ENCODE data around the gene SIRPA. TPM values are rescaled to one million over a fixed set of nuclear protein-coding genes. Genes with fewer than 3 reads are reported as not detected.

SIRPA gene
- total and polyA plus RNA-seq, 10 of the 15 experiments (the other 5 are each of a cell fraction or from before 2014, with no cell fraction given): 1.7 to 13.2 (median 5.0) TPM

GRCh38 chr20:1940581-1940980 is 45.4 kb downstream of the SIRPA start:
- Histone ChIP-seq H2AFZ (ENCODE audit: control insufficient read depth, low read depth, low read length) (no peak overlapping the region), H3K4me3 (no peak overlapping the region), H3K79me2 (ENCODE audit: control insufficient read depth, insufficient read depth, low read length) (no peaks in the 10 kb centered on the region), H3K36me3 (ENCODE audit: control insufficient read depth in 2 of 2, insufficient read depth in 2 of 2, low read length in 1 of 2) (no peaks in the 10 kb centered on the region), H3K4me2 (ENCODE audit: control insufficient read depth, insufficient read depth) (no peak overlapping the region), H3K9ac (ENCODE audit: control insufficient read depth, insufficient read depth, low read length) (no peak overlapping the region), H4K20me1 (ENCODE audit: control insufficient read depth, insufficient read depth) (no peaks in the 10 kb centered on the region), H3K27ac (ENCODE audit: control insufficient read depth, insufficient read depth) (no peak overlapping the region), H3K9me3 (replicated peaks; ENCODE audit: control insufficient read depth, insufficient read depth, low read length) (no peaks in the 10 kb centered on the region), H3K4me1 (ENCODE audit: control insufficient read depth, insufficient read depth, low read length) (no peaks in the 10 kb centered on the region), H3K27me3 (replicated peaks in 1 of 2; ENCODE audit: control insufficient read depth in 2 of 2, insufficient read depth in 2 of 2, low read length in 1 of 2) (peaks cover 0 to 4% of the 10 kb centered on the region in 2 experiments; a peak in 3 of 4 replicates)
- CTCF ChIA-PET: interaction anchor here (0.6 to 1.1 kb wide), 2 partner anchors 25 to 139 kb away, joined by 3 read pairs; no protein-coding TSS in a partner anchor
- 16% methylated on average over 5 of the region's 5 CpGs for WGBS (ENCODE audit: insufficient coverage, insufficient replicate concordance, low lambda C conversion rate, missing lambda C conversion rate)
- no TSS peak for BruUV-seq (replicated peaks)
- SMC1A ChIA-PET (ENCODE audit: uncharacterized antibody, unreplicated experiment): no interaction called here
- RAD21 ChIA-PET (ENCODE audit: unreplicated experiment): no interaction called here
- POLR2A ChIA-PET: no interaction called here
- FAIRE-seq (peak; percentile 27), DNase-seq (ENCODE audit: low read depth, low spot score) (no peak), ATAC-seq (no peak)
- in situ Hi-C loops (cut with MboI) (no loop called here), intact Hi-C loops (cut with micrococcal nuclease; ENCODE audit: unreplicated experiment) (no loop called here)
- TF ChIP-seq CTCF (IDR thresholded peaks at IDR 0.05 in 2 of 3, conservative IDR thresholded peaks at IDR 0.05 in 1 of 3; ENCODE audit: control insufficient read depth in 2 of 3, extremely low read depth in 1 of 3, insufficient read depth in 1 of 3, low read depth in 3 of 3, low read length in 3 of 3) (no peak), BCL3 (IDR thresholded peaks at IDR 0.05; ENCODE audit: borderline replicate concordance, insufficient read depth, low read depth, low read length, poor library complexity, severe bottlenecking) (peak; percentile 73)

DNA sequence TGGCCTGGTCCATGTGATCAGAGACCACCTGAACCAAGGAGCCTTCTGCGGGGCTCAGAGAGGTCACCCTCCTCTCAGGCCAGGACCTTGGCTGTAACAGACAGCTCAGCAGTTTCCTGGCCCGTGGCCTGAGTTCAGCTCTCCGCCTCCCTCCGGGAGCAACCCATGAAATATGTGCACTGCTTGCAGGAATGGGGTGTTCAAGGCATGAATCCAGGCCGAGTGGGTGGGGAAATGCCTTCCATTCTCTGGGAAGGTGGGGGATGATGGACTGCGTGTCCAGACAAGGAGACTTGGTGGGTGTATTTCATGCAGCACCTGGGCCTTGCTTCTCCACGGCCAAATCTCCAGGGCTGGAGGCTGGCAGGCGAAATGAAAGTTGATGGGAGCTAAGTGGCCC is 46.0 kb downstream of the SIRPA start:
- ChIA-PET POLR2A (no interaction called here), RAD21 (ENCODE audit: unreplicated experiment) (no interaction called here)
- no peaks in the 10 kb centered on the region for H3K36me3 ChIP-seq (ENCODE audit: control insufficient read depth in 2 of 2, insufficient read depth in 2 of 2, low read length in 1 of 2)
- TF ChIP-seq KAT2A (conservative IDR thresholded peaks at IDR 0.05; ENCODE audit: control insufficient read depth, low read depth, low read length): no peak
- TF ChIP-seq TCF7 (IDR thresholded peaks at IDR 0.05; ENCODE audit: borderline replicate concordance): no peak
- TF ChIP-seq, protein P1, sequence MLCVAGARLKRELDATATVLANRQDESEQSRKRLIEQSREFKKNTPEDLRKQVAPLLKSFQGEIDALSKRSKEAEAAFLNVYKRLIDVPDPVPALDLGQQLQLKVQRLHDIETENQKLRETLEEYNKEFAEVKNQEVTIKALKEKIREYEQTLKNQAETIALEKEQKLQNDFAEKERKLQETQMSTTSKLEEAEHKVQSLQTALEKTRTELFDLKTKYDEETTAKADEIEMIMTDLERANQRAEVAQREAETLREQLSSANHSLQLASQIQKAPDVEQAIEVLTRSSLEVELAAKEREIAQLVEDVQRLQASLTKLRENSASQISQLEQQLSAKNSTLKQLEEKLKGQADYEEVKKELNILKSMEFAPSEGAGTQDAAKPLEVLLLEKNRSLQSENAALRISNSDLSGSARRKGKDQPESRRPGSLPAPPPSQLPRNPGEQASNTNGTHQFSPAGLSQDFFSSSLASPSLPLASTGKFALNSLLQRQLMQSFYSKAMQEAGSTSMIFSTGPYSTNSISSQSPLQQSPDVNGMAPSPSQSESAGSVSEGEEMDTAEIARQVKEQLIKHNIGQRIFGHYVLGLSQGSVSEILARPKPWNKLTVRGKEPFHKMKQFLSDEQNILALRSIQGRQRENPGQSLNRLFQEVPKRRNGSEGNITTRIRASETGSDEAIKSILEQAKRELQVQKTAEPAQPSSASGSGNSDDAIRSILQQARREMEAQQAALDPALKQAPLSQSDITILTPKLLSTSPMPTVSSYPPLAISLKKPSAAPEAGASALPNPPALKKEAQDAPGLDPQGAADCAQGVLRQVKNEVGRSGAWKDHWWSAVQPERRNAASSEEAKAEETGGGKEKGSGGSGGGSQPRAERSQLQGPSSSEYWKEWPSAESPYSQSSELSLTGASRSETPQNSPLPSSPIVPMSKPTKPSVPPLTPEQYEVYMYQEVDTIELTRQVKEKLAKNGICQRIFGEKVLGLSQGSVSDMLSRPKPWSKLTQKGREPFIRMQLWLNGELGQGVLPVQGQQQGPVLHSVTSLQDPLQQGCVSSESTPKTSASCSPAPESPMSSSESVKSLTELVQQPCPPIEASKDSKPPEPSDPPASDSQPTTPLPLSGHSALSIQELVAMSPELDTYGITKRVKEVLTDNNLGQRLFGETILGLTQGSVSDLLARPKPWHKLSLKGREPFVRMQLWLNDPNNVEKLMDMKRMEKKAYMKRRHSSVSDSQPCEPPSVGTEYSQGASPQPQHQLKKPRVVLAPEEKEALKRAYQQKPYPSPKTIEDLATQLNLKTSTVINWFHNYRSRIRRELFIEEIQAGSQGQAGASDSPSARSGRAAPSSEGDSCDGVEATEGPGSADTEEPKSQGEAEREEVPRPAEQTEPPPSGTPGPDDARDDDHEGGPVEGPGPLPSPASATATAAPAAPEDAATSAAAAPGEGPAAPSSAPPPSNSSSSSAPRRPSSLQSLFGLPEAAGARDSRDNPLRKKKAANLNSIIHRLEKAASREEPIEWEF (IDR thresholded peaks at IDR 0.05; ENCODE audit: insufficient replicate concordance, low read depth, low read length): no peak
- TF ChIP-seq WRNIP1 (IDR thresholded peaks at IDR 0.05; ENCODE audit: borderline replicate concordance, low read depth, low read length): no peak
- TF ChIP-seq YBX1 (IDR thresholded peaks at IDR 0.05): no peak
- no peak for TF ChIP-seq NRF1 (conservative IDR thresholded peaks at IDR 0.05; ENCODE audit: low read depth, low read length)
- TF ChIP-seq LARP7 (IDR thresholded peaks at IDR 0.05): no peak

More for the DNA sequence above, 46.0 kb downstream of the SIRPA start:
- Histone ChIP-seq H3K4me2 (ENCODE audit: control insufficient read depth, insufficient read depth) (no peak overlapping the region), H4K20me1 (ENCODE audit: control insufficient read depth, insufficient read depth) (no peaks in the 10 kb centered on the region), H3K4me1 (ENCODE audit: control insufficient read depth, insufficient read depth, low read length) (no peaks in the 10 kb centered on the region), H3K79me2 (ENCODE audit: control insufficient read depth, insufficient read depth, low read length) (no peaks in the 10 kb centered on the region), H3K27ac (ENCODE audit: control insufficient read depth, insufficient read depth) (no peak overlapping the region), H3K4me3 (no peak overlapping the region), H3K9me3 (replicated peaks; ENCODE audit: control insufficient read depth, insufficient read depth, low read length) (no peaks in the 10 kb centered on the region), H2AFZ (ENCODE audit: control insufficient read depth, low read depth, low read length) (no peak overlapping the region), H3K27me3 (replicated peaks in 1 of 2; ENCODE audit: control insufficient read depth in 2 of 2, insufficient read depth in 2 of 2, low read length in 1 of 2) (peaks cover 0 to 4% of the 10 kb centered on the region in 2 experiments; a peak in 3 of 4 replicates), H3K9ac (ENCODE audit: control insufficient read depth, insufficient read depth, low read length) (no peak overlapping the region)
- WGBS (ENCODE audit: insufficient coverage, insufficient replicate concordance, low lambda C conversion rate, missing lambda C conversion rate): 24% methylated on average over 8 of the region's 8 CpGs
- CTCF ChIA-PET: interaction anchor here (1.1 kb wide), 1 partner anchor 140 kb away, joined by 3 read pairs; no protein-coding TSS in a partner anchor
- FAIRE-seq: no peak
- in situ Hi-C loops (cut with MboI) (no loop called here), intact Hi-C loops (cut with micrococcal nuclease; ENCODE audit: unreplicated experiment) (no loop called here)
- SMC1A ChIA-PET (ENCODE audit: uncharacterized antibody, unreplicated experiment): no interaction called here
- ATAC-seq: no peak
- BruUV-seq (replicated peaks): no TSS peak
- no peak for DNase-seq (ENCODE audit: low read depth, low spot score)

Data from GM12878 (cell line).